22Rv1 (cell line): ENCODE measurements around the gene EEPD1.
"Not testable (repeated sequence)": the region's sequence is repeated elsewhere in the genome, so short reads cannot be mapped to it uniquely, and the experiment has no call there.

Experiments
- ZFX ChIP-seq: fragments of 450-650 bp; IDR thresholded peaks from 2 replicates; pipeline ENCODE4 v1.6.1; 2017; ENCODE audit warnings: antibody characterized with exemption, borderline replicate concordance
- TF ChIP-seq, protein P1 (sequence below): fragments of 450-650 bp; IDR thresholded peaks from 2 replicates; pipeline ENCODE4 v1.5.1; 2017; ENCODE audit warnings: mild to moderate bottlenecking

DNA sequence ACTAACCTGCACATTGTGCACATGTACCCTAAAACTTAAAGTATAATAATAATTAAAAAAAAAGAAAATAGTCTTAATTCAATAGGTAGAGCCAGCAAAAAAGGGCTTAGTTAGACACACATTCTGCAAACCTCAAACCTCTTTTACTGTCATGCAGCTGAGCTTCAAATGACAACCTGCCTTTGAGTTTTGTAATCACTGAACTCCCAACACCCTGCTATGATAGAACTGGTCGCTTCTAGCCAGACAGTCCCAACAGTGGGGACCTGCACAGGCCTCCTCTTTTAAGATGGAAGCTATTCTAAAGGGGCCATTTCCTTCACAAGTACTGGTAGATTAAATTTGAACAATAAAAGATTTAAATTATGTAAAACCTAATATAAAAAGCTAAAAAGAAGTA, 90.9 kb downstream of the EEPD1 start:
- TF ChIP-seq, protein P1, sequence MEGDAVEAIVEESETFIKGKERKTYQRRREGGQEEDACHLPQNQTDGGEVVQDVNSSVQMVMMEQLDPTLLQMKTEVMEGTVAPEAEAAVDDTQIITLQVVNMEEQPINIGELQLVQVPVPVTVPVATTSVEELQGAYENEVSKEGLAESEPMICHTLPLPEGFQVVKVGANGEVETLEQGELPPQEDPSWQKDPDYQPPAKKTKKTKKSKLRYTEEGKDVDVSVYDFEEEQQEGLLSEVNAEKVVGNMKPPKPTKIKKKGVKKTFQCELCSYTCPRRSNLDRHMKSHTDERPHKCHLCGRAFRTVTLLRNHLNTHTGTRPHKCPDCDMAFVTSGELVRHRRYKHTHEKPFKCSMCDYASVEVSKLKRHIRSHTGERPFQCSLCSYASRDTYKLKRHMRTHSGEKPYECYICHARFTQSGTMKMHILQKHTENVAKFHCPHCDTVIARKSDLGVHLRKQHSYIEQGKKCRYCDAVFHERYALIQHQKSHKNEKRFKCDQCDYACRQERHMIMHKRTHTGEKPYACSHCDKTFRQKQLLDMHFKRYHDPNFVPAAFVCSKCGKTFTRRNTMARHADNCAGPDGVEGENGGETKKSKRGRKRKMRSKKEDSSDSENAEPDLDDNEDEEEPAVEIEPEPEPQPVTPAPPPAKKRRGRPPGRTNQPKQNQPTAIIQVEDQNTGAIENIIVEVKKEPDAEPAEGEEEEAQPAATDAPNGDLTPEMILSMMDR, result not testable (repeated sequence)
- not testable (repeated sequence) for TF ChIP-seq ZFX
